Hematopoietic multipotent progenitor cell treated with erythropoietin and hydrocortisone succinate and interleukin-3 and kit ligand, for 8 days (in vitro differentiated cells): Measurements from ENCODE around the gene ERCC1.

Experiments
- DNase-seq: peaks from one replicate; pipeline ENCODE4 v3.0.0-alpha.2; 2015

Gene ERCC1

DNA sequence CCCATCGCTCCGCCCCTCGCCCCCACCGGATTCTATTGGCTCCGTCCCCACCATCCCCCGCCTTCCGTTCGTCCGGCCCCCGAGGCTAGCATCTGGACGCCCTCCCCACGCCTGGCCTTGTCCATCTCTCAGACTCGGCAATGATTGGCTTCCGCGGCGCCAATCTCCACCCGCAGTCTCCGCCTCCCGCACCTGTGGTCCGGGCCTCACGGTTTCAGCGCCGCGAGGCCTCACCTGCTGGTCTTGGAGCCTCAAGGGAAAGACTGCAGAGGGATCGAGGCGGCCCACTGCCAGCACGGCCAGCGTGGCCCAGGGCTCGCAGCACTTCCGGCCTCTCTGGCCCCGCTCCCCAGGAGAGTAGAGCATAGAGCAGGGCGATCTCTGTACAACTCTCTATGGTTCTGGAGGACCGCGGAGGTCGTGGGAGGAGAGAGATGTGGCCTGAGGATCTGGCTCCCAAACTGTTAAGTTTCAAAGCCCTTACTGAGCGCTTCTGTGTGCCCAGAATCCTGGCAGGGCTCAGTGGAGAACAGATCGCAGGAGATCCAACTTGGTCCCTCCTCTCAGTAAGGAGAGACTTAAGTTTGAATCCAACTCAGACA is at the start of gene ERCC1:
Gene ERCC1, minus strand, starts transcription at position 329 of the 602 bp plus-strand sequence. CDS start 543 bp downstream, outside the sequence.
- DNase-seq: peak; percentile 97

DNA sequence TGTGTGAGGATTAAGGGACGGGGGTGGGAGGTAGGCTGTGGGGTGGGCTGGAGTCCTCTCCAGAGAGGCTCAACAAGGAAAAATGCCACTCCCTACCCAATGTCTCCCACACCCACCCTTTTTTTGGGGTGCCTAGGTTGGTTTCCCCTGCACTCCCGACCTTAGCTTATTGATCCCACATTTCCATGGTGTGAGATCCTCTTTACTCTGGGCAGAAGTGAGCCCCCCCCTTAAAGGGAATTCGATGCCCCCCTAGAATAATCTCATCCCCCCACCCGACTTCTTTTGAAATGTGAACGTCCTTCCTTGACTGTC is 49.6 kb upstream of the ERCC1 start:
- no peak for DNase-seq

DNA sequence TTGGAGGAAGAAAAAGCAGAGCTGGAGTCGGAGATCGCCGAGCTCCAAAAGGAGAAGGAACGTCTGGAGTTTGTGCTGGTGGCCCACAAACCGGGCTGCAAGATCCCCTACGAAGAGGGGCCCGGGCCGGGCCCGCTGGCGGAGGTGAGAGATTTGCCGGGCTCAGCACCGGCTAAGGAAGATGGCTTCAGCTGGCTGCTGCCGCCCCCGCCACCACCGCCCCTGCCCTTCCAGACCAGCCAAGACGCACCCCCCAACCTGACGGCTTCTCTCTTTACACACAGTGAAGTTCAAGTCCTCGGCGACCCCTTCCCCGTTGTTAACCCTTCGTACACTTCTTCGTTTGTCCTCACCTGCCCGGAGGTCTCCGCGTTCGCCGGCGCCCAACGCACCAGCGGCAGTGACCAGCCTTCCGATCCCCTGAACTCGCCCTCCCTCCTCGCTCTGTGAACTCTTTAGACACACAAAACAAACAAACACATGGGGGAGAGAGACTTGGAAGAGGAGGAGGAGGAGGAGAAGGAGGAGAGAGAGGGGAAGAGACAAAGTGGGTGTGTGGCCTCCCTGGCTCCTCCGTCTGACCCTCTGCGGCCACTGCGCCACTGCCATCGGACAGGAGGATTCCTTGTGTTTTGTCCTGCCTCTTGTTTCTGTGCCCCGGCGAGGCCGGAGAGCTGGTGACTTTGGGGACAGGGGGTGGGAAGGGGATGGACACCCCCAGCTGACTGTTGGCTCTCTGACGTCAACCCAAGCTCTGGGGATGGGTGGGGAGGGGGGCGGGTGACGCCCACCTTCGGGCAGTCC is 49.0 kb upstream of the ERCC1 start:
- no peak for DNase-seq

DNA sequence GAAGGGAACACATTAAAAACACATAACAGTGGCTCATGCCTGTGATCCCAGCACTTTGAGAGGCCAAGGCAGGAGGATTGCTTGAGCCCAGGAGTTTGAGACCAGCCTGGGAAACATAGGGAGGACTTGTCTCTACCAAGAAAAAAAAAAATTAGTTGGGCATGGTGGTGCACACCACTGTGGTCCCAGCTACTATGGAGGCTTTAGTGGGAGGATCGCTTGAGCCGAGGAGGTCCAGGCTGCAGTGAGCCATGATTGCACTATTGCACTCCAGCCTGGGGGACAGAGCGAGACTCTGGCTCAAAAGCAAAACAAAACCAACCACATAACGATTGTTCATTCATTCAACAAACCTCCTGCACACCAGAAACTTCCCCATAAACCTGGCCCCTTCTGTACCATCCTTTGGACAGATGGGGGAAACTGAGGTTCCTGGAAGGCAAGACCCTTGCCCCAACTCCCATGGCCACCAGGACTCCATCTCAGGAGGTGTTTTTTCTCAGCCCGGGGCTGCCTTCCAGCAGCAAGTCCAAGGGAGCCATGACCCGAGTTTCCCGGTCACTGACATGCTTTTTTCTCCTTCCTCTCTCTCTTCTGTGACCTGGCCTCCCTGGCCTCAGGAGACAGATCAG is 48.3 kb upstream of the ERCC1 start:
- DNase-seq: no peak

DNA sequence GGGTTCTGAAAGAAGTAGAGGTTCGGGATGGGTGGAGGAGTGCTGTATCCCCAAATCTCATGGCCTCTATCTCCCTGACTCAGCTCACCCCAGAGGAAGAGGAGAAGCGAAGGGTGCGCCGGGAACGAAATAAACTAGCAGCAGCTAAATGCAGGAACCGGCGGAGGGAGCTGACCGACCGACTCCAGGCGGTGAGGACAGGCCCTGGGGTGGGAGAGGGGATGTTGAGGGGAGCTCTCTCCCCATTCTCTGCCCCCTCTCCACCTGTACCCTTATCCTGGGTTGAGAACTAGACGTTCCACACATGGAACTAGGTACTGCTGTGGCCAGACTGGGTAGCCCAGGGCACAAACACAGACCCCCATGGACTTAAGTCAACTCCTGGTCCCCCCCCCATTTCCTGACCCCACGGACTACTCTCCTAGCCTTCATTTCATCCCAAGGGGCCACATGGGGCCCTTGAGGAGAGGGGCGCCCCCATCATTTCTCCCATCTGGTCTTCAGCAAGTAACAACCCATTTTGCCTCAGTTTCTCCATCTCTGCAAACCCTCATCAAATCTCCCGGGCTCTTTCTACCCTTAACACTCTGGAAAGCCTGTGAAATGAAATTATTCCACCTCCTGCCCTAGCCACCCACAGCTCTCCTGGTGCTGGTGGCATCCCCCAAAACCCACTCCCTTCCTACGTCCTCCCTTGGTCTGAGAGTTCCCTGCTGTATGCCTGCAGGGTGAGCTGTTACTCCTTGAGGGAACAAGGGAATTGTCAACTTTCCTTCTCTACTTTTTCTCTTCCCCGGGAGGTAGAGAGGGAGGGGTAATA is 47.6 kb upstream of the ERCC1 start:
- no peak for DNase-seq

GRCh38 chr19:45470762-45471081 is 47.0 kb upstream of the ERCC1 start:
- no peak for DNase-seq

- no peak for DNase-seq
Measured at GRCh38 chr19:45469945-45470761, 46.4 kb upstream of the ERCC1 start.

- DNase-seq: peak; percentile 94
Measured at GRCh38 chr19:45469132-45469944, 45.6 kb upstream of the ERCC1 start.

GRCh38 chr19:45468803-45469131 is 45.0 kb upstream of the ERCC1 start:
- no peak for DNase-seq

GRCh38 chr19:45468159-45468651 is 44.5 kb upstream of the ERCC1 start:
- DNase-seq: no peak

DNA sequence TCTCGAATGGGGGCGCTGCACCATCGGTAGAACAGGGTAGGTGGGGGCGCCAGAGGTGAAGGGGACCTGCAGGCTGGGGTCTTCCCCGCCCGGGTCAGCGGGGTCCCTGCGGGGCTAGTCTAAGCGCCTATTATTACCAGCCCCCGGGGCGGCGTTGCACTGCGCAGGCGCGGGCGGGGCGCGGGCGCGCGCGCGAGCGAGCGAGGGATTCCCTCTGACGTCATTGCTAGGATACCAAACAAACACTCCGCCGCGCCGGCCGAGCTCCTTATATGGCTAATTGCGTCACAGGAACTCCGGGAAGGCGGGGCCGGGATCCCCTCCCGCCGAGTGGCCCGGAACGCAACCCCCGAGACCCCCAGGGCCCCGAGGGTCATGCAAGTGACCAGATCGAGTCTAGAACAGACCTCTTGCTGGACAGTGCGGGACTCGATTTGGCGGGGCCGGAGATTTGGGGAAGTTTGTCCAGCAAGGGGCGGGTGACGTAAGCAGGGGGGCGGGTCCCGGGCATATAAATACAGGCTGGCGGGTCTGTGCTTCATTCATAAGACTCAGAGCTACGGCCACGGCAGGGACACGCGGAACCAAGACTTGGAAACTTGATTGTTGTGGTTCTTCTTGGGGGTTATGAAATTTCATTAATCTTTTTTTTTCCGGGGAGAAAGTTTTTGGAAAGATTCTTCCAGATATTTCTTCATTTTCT is 43.9 kb upstream of the ERCC1 start, which contains the start of gene FOSB:
Gene FOSB, plus strand, starts transcription at position 541 of the 703 bp plus-strand sequence. CDS start 591 bp downstream, outside the sequence.
- DNase-seq: peak; percentile 93

- no peak for DNase-seq
Measured at GRCh38 chr19:45467115-45467455, 43.4 kb upstream of the ERCC1 start.

DNA sequence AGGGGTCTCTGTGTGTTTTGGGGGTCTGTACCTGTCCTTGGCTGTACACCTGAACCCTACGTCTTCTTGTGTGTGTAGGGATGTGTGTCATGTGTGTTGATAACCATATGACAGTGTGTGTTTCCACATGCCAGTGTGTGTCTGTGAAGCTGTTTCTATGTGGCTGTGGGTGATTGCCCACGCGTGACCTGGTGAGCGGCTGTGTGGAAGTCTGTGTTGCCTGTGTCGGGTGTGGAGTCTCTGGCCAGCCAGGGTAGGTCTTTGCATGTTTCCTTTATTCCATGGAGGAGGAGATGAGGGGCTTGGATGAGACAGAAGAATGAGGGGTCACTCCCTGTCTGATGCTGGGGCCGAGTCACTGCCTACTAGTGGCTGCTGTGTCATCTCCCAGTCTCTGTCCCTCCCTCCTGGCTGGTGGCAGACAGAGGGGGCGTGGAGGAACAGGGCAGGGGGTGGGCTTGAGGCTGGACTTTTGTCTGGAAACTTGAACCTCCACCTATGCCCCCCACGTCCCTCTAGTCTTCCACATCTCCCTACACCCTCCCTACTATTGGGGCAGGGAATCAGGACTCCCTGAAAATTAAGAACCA is 41.2 kb upstream of the ERCC1 start:
- DNase-seq: no peak

DNA sequence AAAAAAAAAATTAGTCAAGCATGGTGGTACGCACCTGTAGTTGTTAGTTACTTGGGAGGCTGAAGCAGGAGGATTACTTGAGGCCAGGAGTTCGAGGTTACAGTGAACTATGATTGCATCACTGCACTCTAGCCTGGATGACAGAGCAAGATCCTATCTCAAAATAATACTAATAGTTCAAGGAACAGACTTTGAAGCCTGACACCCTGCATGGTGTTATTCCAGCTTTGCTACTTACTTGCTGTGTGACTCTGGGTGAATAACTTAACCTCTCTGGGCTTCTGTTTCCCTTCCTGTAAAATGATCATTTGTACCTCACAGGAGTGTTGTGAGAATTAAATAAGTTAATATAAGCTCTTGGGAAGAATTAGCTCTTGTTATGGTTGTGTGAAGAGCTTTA is 40.6 kb upstream of the ERCC1 start:
- no peak for DNase-seq

DNA sequence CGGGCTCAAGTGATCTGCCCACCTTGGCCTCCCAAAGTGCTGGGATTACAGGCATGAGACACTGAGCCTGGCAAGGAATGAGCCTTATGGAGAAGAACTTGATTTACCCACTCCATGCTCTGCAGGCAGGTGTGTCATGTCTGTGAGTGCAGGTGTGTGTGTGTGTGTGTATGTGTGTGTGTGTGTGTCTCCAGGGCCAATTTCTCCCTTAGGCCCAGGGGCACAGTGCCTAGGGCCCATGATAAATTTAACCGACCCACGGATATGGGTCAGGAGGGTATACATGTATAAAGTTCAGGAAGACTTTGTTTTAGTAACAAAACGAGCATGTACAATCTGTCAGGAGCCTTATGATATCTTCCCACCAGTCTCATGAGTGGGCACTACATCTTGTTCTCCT is 39.5 kb upstream of the ERCC1 start:
- no peak for DNase-seq

- DNase-seq: no peak
Measured at GRCh38 chr19:45462174-45462573, 38.5 kb upstream of the ERCC1 start.

DNA sequence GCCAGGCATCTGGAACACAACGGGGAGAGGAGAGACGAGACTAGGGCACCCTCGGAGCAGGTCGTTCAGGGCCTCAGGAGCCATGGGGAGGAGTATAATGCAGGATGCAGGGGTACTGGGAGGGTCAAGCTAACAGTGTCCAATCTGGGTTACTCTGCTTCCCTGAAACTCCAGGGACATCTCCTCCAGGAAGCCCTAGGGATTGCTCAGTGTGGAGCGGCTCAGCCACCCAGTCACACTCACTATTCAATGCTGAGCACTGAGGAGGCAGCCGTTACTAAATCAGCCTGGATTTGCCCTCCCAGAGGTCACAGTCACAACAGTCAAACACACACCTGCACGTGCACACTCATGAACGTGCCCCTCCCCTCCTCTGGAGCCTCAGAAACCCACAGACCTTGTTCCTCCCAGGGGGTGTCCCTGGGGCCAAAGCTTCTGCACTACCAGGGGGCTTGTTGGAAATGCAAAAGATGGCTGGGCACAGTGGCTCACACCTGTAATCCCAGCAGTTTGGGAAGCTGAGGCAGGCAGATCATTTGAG is 37.2 kb upstream of the ERCC1 start:
- DNase-seq: no peak

GRCh38 chr19:45457776-45458175 is 34.1 kb upstream of the ERCC1 start:
- no peak for DNase-seq

- DNase-seq: no peak
Measured at GRCh38 chr19:45456500-45456815, 32.7 kb upstream of the ERCC1 start.

- peak; percentile 73 for DNase-seq
Measured at GRCh38 chr19:45455707-45456499, 32.2 kb upstream of the ERCC1 start.
